ENCODE measurements around the gene SLC23A2.
A peak's percentile ranks its signal among the peaks of the same experiment; 100 is the strongest.
"Not testable (repeated sequence)": the region's sequence is repeated elsewhere in the genome, so short reads cannot be mapped to it uniquely, and the experiment has no call there.

The SLC23A2 gene

DNA sequence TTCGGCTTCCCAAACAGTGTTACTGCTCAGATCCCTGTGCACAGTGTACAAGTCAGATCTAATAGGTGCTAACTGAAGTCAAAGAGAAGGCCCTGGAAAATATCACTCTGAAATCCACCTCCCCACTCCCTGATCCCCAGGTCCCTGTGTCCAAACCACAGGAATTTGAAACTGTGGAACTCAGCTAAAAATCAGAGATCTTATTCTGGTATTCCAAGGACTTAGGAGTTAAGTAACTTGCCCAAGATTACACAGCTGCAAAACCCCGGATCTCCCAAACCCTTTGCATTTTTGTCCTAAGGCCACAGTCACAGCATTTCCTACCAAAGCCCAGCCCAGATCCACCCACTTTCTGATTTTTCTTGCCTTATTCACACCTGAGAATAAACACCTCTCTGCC is 32.3 kb upstream of the SLC23A2 start:
- TF ChIP-seq POU2F2 (IDR thresholded peaks at IDR 0.05; ENCODE audit: low read depth, low read length) (no peak), POLR2A (IDR thresholded peaks at IDR 0.05; ENCODE audit: low read depth, low read length) (no peak), TAF1 (IDR thresholded peaks at IDR 0.05; ENCODE audit: low read depth, low read length) (no peak), PAX5 (IDR thresholded peaks at IDR 0.05; ENCODE audit: insufficient read depth, low read length, severe bottlenecking) (no peak), SPI1 (IDR thresholded peaks at IDR 0.05; ENCODE audit: low read depth, low read length) (no peak), POLR2AphosphoS5 (IDR thresholded peaks at IDR 0.05; ENCODE audit: low read depth, low read length) (no peak)
- DNase-seq (ENCODE audit: insufficient read length, low spot score) (no peak), FAIRE-seq (no peak)

DNA sequence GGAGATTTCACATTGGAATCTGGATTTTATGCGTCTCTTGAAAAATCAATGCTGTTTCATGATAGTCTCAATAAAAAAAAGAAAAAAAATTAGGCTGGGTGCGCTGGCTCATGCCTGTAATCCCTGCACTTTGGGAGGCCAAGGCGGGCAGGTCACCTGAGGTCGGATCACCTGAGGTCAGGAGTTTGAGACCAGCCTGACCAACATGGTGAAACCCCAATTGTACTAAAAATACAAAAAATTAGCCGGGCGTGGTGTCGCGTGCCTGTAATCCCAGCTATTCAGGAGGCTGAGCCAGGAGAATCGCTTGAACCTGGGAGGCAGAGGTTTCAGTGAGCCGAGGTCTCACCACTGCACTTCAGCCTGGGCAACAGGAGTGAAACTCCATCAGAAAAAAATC is 30.4 kb upstream of the SLC23A2 start:
- not testable (repeated sequence) for DNase-seq (ENCODE audit: insufficient read length, low spot score); FAIRE-seq

GRCh38 chr20:5031206-5031557 is 29.9 kb upstream of the SLC23A2 start:
- no peak for TF ChIP-seq POLR2AphosphoS5 (IDR thresholded peaks at IDR 0.05; ENCODE audit: low read depth, low read length)
- TF ChIP-seq POLR2A (IDR thresholded peaks at IDR 0.05; ENCODE audit: low read depth, low read length) = no peak
- TF ChIP-seq SPI1 (IDR thresholded peaks at IDR 0.05; ENCODE audit: low read depth, low read length) = no peak
- no peak for TF ChIP-seq PAX5 (IDR thresholded peaks at IDR 0.05; ENCODE audit: insufficient read depth, low read length, severe bottlenecking)
- no peak for TF ChIP-seq TAF1 (IDR thresholded peaks at IDR 0.05; ENCODE audit: low read depth, low read length)
- no peak for TF ChIP-seq POU2F2 (IDR thresholded peaks at IDR 0.05; ENCODE audit: low read depth, low read length)
- DNase-seq (ENCODE audit: insufficient read length, low spot score) = no peak
- no peak for FAIRE-seq

DNA sequence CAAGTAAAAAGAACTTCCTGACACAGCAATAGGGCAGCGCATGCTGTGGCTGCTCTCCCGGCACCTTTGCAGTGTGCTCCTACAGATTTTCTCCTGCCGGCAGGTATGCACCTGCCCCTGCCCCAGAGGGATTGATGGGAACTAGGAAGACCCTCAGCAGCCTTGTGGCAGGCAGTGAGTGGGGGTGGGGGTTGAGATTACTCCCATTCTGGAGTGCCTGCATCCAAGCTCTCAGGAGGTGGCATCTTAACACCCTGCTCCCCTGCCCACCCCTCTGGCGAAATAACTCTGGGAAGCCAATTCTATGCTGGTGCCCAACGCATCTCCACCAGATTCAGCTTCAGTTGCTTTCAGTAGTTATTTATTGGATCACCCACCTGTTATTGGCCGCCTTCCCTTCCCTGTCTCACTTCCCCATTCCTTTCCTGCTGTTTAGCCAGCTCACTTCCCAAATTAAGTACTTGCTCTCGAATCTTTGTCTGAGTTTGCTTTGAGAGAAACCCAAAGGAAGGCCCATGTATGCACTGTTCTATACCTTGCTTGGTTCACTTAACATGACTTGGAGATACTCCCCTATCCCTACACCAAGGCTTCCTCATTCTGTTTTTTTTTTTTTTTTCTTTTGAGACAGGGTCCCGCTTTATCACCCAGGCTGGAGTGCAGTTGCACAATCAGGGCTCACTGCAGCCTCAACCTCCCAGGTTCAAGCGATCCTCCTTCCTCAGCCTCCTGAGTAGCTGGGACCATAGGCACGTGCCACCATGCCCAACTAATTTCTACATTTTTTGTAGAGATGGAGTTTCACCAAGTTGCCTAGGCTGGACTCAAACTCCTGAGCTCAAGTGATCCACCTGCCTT is 29.3 kb upstream of the SLC23A2 start:
- FAIRE-seq (no peak), DNase-seq (ENCODE audit: insufficient read length, low spot score) (no peak)
- no peak for TF ChIP-seq POLR2AphosphoS5 (IDR thresholded peaks at IDR 0.05; ENCODE audit: low read depth, low read length)
- TF ChIP-seq TAF1 (IDR thresholded peaks at IDR 0.05; ENCODE audit: low read depth, low read length) = no peak
- peak; percentile 39; the same call in 1 of the 2 replicates for TF ChIP-seq SPI1 (IDR thresholded peaks at IDR 0.05; ENCODE audit: low read depth, low read length)

DNA sequence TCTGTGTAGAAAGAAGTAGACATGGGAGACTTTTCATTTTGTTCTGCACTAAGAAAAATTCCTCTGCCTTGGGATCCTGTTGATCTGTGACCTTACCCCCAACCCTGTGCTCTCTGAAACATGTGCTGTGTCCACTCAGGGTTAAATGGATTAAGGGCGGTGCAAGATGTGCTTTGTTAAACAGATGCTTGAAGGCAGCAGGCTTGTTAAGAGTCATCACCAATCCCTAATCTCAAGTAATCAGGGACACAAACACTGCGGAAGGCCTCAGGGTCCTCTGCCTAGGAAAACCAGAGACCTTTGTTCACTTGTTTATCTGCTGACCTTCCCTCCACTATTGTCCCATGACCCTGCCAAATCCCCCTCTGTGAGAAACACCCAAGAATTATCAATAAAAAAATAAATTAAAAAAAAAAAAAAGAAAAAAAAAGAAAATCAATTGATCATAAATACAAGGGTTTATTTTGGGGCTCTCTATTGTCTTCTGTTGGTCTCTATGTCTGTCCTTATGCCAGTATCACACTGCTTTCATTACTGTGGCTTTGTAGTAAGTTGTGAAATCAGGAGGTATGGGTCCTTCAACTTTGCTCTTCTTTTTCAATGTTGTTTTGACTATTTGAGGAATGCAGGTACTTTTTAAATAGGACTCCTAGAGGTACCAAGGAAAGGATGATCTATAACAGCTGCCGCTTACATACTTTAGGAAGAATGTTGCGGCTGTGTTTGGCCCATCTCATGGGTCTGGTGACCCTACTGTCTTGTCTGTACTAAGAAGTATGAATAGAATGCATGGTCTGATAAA is 27.1 kb upstream of the SLC23A2 start:
- not testable (repeated sequence) for FAIRE-seq

GRCh38 chr20:5024982-5025381 is 23.7 kb upstream of the SLC23A2 start:
- TF ChIP-seq SPI1 (IDR thresholded peaks at IDR 0.05; ENCODE audit: low read depth, low read length) = no peak
- TF ChIP-seq POLR2A (IDR thresholded peaks at IDR 0.05; ENCODE audit: low read depth, low read length) = no peak
- TF ChIP-seq POU2F2 (IDR thresholded peaks at IDR 0.05; ENCODE audit: low read depth, low read length) = no peak
- no peak for TF ChIP-seq TAF1 (IDR thresholded peaks at IDR 0.05; ENCODE audit: low read depth, low read length)
- TF ChIP-seq PAX5 (IDR thresholded peaks at IDR 0.05; ENCODE audit: insufficient read depth, low read length, severe bottlenecking) = no peak
- TF ChIP-seq POLR2AphosphoS5 (IDR thresholded peaks at IDR 0.05; ENCODE audit: low read depth, low read length) = no peak
- DNase-seq (ENCODE audit: insufficient read length, low spot score) = no peak
- FAIRE-seq = no peak

More for the DNA sequence above, 27.1 kb upstream of the SLC23A2 start:
- not testable (repeated sequence) for DNase-seq (ENCODE audit: insufficient read length, low spot score)

DNA sequence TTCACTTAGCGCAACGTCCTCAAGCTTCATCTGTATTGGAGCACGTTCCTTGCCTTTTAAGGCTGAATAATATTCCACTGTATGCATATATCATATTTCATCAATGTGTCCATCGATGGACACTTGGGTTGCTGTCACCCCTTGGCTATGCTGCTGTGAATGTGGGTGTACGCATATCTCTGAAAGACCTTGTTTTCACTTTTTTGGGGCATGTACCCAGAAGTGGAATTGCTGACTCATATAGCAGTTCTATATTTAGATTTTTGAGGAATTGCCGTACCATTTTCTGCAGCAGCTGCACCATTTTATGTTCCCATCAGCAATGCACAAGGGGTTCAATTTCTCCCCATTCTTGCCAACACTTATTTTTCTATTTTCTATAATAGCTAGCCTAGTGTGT is 22.8 kb upstream of the SLC23A2 start:
- DNase-seq (ENCODE audit: insufficient read length, low spot score) = no peak
- FAIRE-seq = no peak
- no peak for TF ChIP-seq POLR2A (IDR thresholded peaks at IDR 0.05; ENCODE audit: low read depth, low read length)
- TF ChIP-seq TAF1 (IDR thresholded peaks at IDR 0.05; ENCODE audit: low read depth, low read length) = no peak
- TF ChIP-seq PAX5 (IDR thresholded peaks at IDR 0.05; ENCODE audit: insufficient read depth, low read length, severe bottlenecking) = no peak
- TF ChIP-seq SPI1 (IDR thresholded peaks at IDR 0.05; ENCODE audit: low read depth, low read length) = no peak
- TF ChIP-seq POU2F2 (IDR thresholded peaks at IDR 0.05; ENCODE audit: low read depth, low read length) = no peak
- no peak for TF ChIP-seq POLR2AphosphoS5 (IDR thresholded peaks at IDR 0.05; ENCODE audit: low read depth, low read length)

- DNase-seq (ENCODE audit: insufficient read length, low spot score); FAIRE-seq: not testable (repeated sequence)
Measured at GRCh38 chr20:5023171-5023570, 21.9 kb upstream of the SLC23A2 start.

DNA sequence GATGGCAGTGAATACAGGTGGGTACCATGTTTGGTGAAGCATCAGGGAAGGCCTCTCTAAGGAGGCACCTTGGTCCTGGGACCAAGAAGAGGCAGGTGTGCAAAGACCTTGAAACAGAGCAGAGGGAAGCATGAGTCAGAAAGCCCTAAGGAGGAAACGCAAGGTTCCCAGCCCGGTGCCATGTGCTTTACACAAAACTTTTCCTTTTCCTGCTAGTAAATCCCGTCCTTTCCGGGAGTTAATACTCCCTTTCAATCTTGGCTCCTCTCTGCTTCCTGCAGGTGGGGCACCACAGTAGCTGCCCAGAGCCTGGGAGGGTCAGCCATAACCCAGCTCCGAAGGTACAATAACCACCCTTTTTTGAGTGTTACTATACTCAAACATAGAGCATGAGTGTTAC is 19.4 kb upstream of the SLC23A2 start:
- no peak for FAIRE-seq

GRCh38 chr20:5013682-5014447 is 12.6 kb upstream of the SLC23A2 start:
- FAIRE-seq (no peak), DNase-seq (ENCODE audit: insufficient read length, low spot score) (no peak)
- TF ChIP-seq PAX5 (IDR thresholded peaks at IDR 0.05; ENCODE audit: insufficient read depth, low read length, severe bottlenecking) (no peak), POU2F2 (IDR thresholded peaks at IDR 0.05; ENCODE audit: low read depth, low read length) (no peak), POLR2A (IDR thresholded peaks at IDR 0.05; ENCODE audit: low read depth, low read length) (no peak), TAF1 (IDR thresholded peaks at IDR 0.05; ENCODE audit: low read depth, low read length) (no peak), POLR2AphosphoS5 (IDR thresholded peaks at IDR 0.05; ENCODE audit: low read depth, low read length) (no peak), SPI1 (IDR thresholded peaks at IDR 0.05; ENCODE audit: low read depth, low read length) (no peak)

More for the DNA sequence above, 19.4 kb upstream of the SLC23A2 start:
- TF ChIP-seq PAX5 (IDR thresholded peaks at IDR 0.05; ENCODE audit: insufficient read depth, low read length, severe bottlenecking) = no peak
- no peak for TF ChIP-seq SPI1 (IDR thresholded peaks at IDR 0.05; ENCODE audit: low read depth, low read length)
- no peak for TF ChIP-seq POU2F2 (IDR thresholded peaks at IDR 0.05; ENCODE audit: low read depth, low read length)
- no peak for TF ChIP-seq TAF1 (IDR thresholded peaks at IDR 0.05; ENCODE audit: low read depth, low read length)
- TF ChIP-seq POLR2A (IDR thresholded peaks at IDR 0.05; ENCODE audit: low read depth, low read length) = no peak
- no peak for TF ChIP-seq POLR2AphosphoS5 (IDR thresholded peaks at IDR 0.05; ENCODE audit: low read depth, low read length)
- DNase-seq (ENCODE audit: insufficient read length, low spot score) = no peak
